Neural progenitor cell (in vitro differentiated cells): ENCODE results near the gene CTSH.
"Not testable (repeated sequence)": the region's sequence is repeated elsewhere in the genome, so short reads cannot be mapped to it uniquely, and the experiment has no call there.

Experiments used
- CTCF ChIP-seq: fragments of 200-600 bp; sonication (generic); IDR thresholded peaks from 2 replicates; pipeline ENCODE4 v1.5.1; 2017; ENCODE audit warnings: antibody characterized with exemption, mild to moderate bottlenecking
- EZH2phosphoT487 ChIP-seq: fragments of 200-600 bp; sonication (generic); IDR thresholded peaks from 2 replicates; pipeline ENCODE4 v1.6.1; 2017; ENCODE audit warnings: antibody characterized with exemption

GRCh38 chr15:78928176-78928575, 16.7 kb downstream of the CTSH start:
- not testable (repeated sequence) for TF ChIP-seq CTCF, EZH2phosphoT487
